ENCODE data around the gene TENM3.
"Not testable (repeated sequence)": the region's sequence is repeated elsewhere in the genome, so short reads cannot be mapped to it uniquely, and the experiment has no call there.

The TENM3 gene

GRCh38 chr4:182228991-182229577 is 14.1 kb upstream of the TENM3 start:
- DNase-seq (ENCODE audit: low spot score): no peak

DNA sequence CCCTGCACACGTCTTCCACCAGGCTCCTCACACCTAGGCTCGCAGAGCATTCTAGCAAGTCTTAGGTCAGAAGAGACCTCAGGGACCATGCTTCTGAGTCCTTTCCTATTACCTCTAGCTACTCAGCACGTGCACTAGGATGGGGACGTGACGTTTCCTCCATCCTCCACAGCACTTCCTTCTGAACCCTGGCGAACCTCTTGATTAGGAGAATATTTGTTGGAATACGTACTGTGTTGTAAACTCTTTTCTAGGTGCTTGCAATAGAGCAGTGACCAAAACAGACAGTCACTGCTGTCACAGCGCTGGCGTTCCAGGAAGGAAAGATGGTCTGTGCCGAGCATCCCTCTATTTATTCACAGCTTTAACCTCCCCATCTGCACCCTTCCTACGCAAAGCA is 12.9 kb upstream of the TENM3 start:
- DNase-seq (ENCODE audit: low spot score): no peak

DNA sequence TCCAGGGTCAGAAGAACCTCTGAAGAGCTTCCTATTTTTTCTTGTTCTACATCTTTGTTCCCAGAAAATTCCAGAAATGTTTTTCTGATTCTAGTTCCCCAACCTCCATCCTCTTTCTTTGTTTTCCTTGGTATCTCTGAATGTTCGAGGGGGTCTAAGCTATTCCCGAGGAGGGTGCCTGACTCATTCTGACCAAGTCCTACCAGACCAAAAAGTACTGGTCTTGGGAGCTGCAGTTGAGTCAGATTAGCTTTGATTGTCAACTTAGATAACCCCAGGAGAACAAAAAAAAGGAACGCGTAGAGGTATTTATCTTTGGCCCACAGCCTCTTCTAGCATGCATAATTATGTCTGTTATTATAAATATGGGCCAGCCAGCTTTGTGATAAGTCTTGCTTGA is 12.1 kb upstream of the TENM3 start:
- no peak for DNase-seq (ENCODE audit: low spot score)

GRCh38 chr4:182231496-182231895 is 11.7 kb upstream of the TENM3 start:
- DNase-seq (ENCODE audit: low spot score): no peak

- DNase-seq (ENCODE audit: low spot score): no peak
Observed at GRCh38 chr4:182233310-182234090, 9.7 kb upstream of the TENM3 start.

DNA sequence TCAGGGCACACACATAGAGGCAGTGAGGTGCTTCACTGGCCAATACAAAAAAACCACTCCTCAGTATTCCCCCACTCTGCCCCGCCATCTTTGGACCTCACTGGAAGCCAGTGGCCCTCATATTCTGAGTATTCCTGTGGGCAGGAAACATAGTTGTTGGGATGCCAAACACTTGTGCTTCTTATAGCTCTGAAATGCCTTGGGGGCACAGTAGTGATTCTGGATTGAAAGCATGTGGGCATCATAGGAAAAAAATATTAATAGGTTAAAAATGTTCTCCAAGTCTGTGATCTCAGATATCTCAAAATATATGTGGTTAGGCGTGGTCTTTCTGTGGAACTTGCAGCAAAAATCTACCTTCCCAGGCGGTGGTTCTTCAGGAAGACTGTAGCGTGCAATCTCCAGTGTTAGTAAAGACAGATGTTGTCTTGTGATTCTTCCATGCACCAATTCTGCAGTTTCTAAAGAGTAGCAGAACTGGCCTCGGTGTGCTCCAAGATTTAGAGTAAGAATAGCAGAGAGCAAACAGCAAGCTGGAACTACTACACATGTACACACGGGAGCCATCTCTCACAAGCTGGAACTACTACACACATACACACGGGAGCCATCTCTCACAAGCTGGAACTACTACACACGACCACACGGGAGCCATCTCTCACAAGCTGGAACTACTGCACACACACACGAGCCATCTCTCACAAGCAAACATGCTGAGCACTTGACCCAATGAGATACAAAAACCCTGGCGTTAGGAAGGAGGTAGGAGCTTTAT is 8.0 kb upstream of the TENM3 start:
- DNase-seq (ENCODE audit: low spot score): no peak

DNA sequence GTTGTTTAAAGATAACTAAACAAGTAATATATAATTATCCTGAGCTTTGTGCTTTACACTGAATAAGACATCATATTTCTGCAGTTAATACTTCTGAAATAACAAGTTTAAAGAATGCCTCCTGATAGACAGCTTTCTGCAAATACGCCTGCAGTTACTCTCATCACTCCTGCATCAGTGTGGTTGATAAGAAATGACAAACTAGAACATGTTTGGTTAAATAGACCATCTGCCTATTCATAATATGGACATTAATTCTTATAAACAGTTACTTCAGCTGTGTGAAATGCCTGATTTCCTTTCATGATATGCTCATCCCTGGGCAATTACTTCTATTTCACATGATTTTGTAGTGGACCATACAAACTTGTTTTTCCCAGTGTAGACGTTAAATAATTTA is 7.0 kb upstream of the TENM3 start:
- DNase-seq (ENCODE audit: low spot score): no peak

DNA sequence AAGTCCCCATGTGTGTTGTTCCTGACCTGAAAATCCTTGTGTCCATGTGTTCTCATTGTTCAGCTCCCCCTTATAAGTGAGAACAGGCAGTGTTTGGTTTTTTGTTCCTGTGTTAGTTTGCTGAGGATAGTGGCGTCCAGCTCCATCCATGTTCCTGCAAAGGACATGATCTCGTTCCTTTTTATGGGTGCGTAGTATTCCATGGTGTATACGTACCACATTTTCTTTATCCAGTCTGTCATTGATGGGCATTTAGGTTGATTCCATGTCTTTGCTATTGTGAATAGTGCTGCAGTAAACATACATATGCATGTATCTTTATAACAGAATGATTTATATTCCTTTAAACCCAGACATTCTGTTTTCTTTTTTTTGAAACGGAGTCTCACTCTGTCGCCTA is 6.2 kb upstream of the TENM3 start:
- DNase-seq (ENCODE audit: low spot score): not testable (repeated sequence)

DNA sequence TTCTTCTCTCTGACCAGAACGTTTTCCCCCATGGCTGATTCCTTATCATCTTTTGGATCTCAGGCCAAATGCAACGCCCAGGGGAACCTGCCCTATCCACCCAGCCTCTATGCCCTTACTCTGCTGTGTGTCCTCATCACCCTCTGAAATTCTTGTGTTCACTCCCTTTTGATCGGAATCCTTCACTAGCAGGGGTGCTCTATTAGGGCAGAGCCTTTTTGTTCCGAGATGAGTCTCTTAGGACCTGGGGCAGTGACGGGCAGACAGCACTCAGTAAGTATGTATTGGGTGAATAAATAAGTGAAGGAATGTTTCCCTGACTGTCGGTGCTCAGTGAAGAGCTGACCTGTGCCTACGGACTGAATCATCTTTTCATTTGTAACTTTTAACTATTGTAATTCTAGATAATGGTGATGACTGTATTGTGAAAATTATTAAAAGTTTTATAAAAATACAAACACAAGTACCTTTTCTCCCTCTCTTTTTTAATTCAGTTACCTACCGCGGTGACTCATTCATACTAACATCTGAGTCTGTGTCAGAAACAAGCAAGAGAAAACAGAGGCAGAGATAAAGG is 4.8 kb upstream of the TENM3 start:
- peak; percentile 9 for DNase-seq (ENCODE audit: low spot score)

DNA sequence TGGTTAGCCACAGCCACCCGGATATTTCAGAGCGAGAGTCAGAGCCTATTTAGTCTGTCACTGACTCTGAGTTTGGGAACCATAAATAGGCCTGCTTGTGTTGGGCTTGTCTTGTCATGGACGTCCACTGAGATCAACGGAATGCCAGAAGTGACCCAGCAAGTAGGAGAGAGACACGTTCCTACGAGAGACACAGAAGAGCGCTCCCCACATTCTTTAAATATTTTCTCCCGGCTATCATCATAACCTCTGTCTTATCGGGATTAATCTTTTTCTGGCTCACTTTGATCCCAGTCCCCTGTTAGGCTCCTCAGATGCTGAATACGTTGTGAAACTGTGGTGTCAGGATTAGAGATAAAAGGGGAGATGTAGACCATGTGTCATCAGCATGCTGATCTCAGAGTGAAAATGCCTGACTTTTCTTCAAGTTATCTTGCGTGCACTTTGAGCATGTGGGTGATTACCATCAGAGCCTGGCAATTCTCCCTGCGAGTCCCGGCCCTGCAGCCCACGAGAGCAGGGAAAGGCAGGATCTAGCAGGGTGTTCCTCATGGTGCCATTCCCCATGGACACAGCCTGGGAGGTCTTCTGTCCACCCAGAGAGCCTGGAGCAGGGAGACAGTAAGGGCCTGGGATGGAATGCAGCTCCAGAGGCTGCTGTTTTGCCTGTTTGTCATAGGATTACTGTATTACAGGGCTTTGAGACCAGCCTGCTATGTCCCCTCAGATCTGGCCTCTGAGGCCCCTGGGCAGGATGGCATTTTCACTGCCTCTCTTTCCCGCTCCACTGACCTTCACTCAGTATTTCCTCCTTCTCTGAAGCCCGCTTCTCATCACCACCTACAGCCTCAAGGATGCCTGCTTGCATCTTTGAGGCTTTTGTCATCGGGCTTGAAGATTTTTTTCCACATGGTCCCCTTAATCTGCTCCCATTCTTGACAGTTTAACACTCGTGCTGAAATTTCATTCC is 2.8 kb upstream of the TENM3 start:
- DNase-seq (ENCODE audit: low spot score): peak; percentile 55

- not testable (repeated sequence) for DNase-seq (ENCODE audit: low spot score)
Observed at GRCh38 chr4:182242260-182242659, 942 bp upstream of the TENM3 start.

- peak; percentile 15 for DNase-seq (ENCODE audit: low spot score)
Observed at GRCh38 chr4:182242787-182243186, 415 bp upstream of the TENM3 start.

DNA sequence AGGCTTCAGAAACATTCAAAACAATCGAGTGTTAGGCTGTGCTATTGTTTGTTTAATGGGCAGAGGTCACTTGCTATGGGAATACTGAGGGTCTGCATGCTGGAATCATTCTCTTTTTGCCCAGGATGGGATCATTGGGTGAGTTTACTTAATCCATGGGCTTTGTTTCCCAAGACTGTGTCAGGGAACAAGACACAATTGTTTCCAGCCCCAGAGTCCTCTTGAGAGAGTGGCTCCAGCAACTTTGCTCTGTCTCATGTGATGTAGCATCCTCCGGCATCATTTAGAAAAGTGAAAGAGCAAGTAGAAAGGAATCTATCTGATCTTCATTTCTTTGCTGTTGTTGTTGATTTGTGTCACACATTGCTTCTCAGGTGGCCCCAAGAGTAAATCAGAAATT is 1.8 kb downstream of the TENM3 start:
- no peak for DNase-seq (ENCODE audit: low spot score)

- no peak for DNase-seq (ENCODE audit: low spot score)
Observed at GRCh38 chr4:182245541-182246215, 2.5 kb downstream of the TENM3 start.

DNA sequence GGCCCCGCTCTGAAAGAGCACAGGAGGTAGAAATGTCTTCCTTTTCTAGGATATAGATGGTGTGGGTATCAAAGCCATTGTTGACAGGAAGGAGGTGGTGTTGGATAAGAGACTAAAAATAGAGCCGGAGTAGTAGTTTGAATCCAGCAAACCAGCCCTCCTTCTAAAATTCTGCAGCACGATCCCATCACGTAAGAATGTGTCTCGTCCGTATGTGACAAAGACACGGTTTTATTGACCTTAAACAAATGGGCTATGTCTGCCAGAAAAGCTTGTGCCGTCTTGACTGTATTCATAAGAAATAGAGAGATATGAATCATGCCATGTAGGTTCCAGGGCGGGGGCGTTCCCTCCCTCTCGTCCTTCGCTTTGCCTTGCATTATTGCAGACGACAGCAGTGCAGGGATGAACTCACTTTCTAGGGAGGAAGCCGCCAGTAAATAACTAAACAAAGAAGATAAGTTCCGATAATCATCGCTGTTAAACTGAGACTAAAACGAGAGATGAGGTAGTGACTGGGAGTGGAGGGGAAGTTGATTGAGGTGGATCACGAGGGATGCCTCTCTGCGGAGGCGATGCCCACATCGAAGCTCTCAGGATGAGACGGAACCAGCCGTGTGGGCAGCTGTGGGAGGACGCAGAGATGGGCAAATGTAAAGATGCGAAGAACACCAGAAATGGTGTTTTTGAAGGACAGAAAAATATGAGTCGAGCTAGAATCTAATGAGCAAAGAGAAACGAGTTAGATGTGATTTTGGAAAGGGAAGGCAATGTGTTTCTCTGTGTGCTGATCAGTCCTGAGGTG is 3.4 kb downstream of the TENM3 start:
- no peak for DNase-seq (ENCODE audit: low spot score)

GRCh38 chr4:182248295-182248694 is 5.1 kb downstream of the TENM3 start:
- DNase-seq (ENCODE audit: low spot score): no peak

- no peak for DNase-seq (ENCODE audit: low spot score)
Observed at GRCh38 chr4:182250446-182250845, 7.2 kb downstream of the TENM3 start.

GRCh38 chr4:182251116-182251515 is 7.9 kb downstream of the TENM3 start:
- DNase-seq (ENCODE audit: low spot score): no peak

DNA sequence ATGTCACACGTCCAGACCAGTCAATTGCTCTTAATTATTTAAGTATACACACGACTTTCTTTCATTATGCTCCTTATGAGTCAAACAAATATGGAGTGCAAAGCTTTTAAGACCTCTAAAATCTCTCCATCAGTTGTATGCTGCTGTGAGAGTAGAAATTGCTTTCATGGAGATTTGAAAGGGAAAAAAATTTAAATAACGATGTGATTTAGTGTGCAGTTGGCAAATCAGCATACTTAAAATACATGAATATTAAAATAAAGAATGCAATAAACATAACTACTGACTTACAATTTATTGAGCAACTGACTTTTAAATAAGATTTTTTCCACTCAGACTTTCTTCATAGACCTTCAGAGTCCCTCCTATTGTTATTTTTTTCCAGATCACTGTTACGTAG is 9.0 kb downstream of the TENM3 start:
- no peak for DNase-seq (ENCODE audit: low spot score)

Data from LoVo (cell line).